ENCODE measurements around the gene SMPD4.
A peak's percentile ranks its signal among the peaks of the same experiment; 100 is the strongest.
"Not testable (repeated sequence)": the region's sequence is repeated elsewhere in the genome, so short reads cannot be mapped to it uniquely, and the experiment has no call there.

Gene SMPD4

GRCh38 chr2:130186391-130186790, 5.0 kb upstream of the SMPD4 start:
- no peak for TF ChIP-seq CTCF (IDR thresholded peaks at IDR 0.05; ENCODE audit: low read depth, low read length)
- no peak overlapping the region for H3K4me3 ChIP-seq (ENCODE audit: low read depth, low read length)
- no peak for DNase-seq (ENCODE audit: low read depth, low spot score)
- in situ Hi-C loops (cut with HindIII; ENCODE audit: low sequenced_read_pairs), result no loop called here

- no peak overlapping the region for H3K4me3 ChIP-seq (ENCODE audit: low read depth, low read length)
- in situ Hi-C loops (cut with HindIII; ENCODE audit: low sequenced_read_pairs), result no loop called here
- DNase-seq (ENCODE audit: low read depth, low spot score), result no peak
- TF ChIP-seq CTCF (IDR thresholded peaks at IDR 0.05; ENCODE audit: low read depth, low read length), result no peak
Measured at GRCh38 chr2:130185896-130186295, 4.5 kb upstream of the SMPD4 start.

GRCh38 chr2:130185436-130185835, 4.0 kb upstream of the SMPD4 start:
- in situ Hi-C loops (cut with HindIII; ENCODE audit: low sequenced_read_pairs), result no loop called here
- no peak for TF ChIP-seq CTCF (IDR thresholded peaks at IDR 0.05; ENCODE audit: low read depth, low read length)

GRCh38 chr2:130183512-130184373, 2.3 kb upstream of the SMPD4 start:
- no peak for TF ChIP-seq CTCF (IDR thresholded peaks at IDR 0.05; ENCODE audit: low read depth, low read length)
- H3K4me3 ChIP-seq (ENCODE audit: low read depth, low read length), result peak overlapping the region; percentile 55
- in situ Hi-C loops (cut with HindIII; ENCODE audit: low sequenced_read_pairs), result no loop called here
- peak; percentile 39 for DNase-seq (ENCODE audit: low read depth, low spot score)

More at GRCh38 chr2:130185436-130185835, 4.0 kb upstream of the SMPD4 start:
- DNase-seq (ENCODE audit: low read depth, low spot score), result no peak
- H3K4me3 ChIP-seq (ENCODE audit: low read depth, low read length), result no peak overlapping the region

- in situ Hi-C loops (cut with HindIII; ENCODE audit: low sequenced_read_pairs), result not testable (repeated sequence)
- peak; percentile 3 for DNase-seq (ENCODE audit: low read depth, low spot score)
- peak overlapping the region; percentile 55 for H3K4me3 ChIP-seq (ENCODE audit: low read depth, low read length)
Measured at GRCh38 chr2:130182826-130183511, 1.6 kb upstream of the SMPD4 start.

- H3K4me3 ChIP-seq (ENCODE audit: low read depth, low read length), result peak within 1 kb of the TSS; percentile 95
- peak; percentile 85 for DNase-seq (ENCODE audit: low read depth, low spot score)
- in situ Hi-C loops (cut with HindIII; ENCODE audit: low sequenced_read_pairs), result not testable (repeated sequence)
- peak; percentile 59 for TF ChIP-seq CTCF (IDR thresholded peaks at IDR 0.05; ENCODE audit: low read depth, low read length)
Measured at GRCh38 chr2:130181880-130182682, 679 bp upstream of the SMPD4 start, which contains the start of gene MZT2B. Gene MZT2B (plus strand): TSS chr2:130182262. CDS start chr2:130182283, 21 bp downstream.

- in situ Hi-C loops (cut with HindIII; ENCODE audit: low sequenced_read_pairs); DNase-seq (ENCODE audit: low read depth, low spot score): not testable (repeated sequence)
- peak overlapping the region; percentile 95 for H3K4me3 ChIP-seq (ENCODE audit: low read depth, low read length)
Measured at GRCh38 chr2:130180404-130181324, 738 bp downstream of the SMPD4 start.

- in situ Hi-C loops (cut with HindIII; ENCODE audit: low sequenced_read_pairs); DNase-seq (ENCODE audit: low read depth, low spot score); H3K4me3 ChIP-seq (ENCODE audit: low read depth, low read length): not testable (repeated sequence)
Measured at GRCh38 chr2:130174866-130175265, 6.5 kb downstream of the SMPD4 start.

Data from astrocyte of the spinal cord (primary cell).